ENCODE results near the gene CNDP2.

GRCh38 chr18:74456349-74457042, 39.7 kb upstream of the CNDP2 start:
- TF ChIP-seq CTCF (IDR thresholded peaks at IDR 0.05; ENCODE audit: low read depth, low read length, poor library complexity, severe bottlenecking) (no peak), EZH2phosphoT487 (IDR thresholded peaks at IDR 0.05; ENCODE audit: borderline replicate concordance, low read length) (no peak)

Data from DOHH2 (cell line).